HepG2 (cell line): Measurements from ENCODE around the gene LIF. TPM values are rescaled to one million over a fixed set of nuclear protein-coding genes. Genes with fewer than 3 reads are reported as not detected.

ENCODE experiments used
- ATAC-seq: fragments of 200-7000 bp; cut with Tn5 transposase; 3 replicates; pipeline ENCODE4 v1.9.1; 2020; ENCODE audit warnings: mild to moderate bottlenecking, moderate library complexity
- BruUV-seq: library from RNA; stranded (reverse); fragments of 400-500 nt; replicated peaks from 2 replicates; lab custom pipeline; 2021; lab: Mats Ljungman, UMichigan
- CTCF ChIA-PET: fragments of 300-600 bp; formaldehyde crosslinking; extraction: SDS; loops from one replicate; lab custom pipeline; 2021; ENCODE audit warnings: low total read pairs, inconsistent platforms, low intra/inter-chr PET ratio; lab: Yijun Ruan, JAX
- POLR2A ChIA-PET: fragments of 350-600 bp; sonication (Branson Sonifier 250); formaldehyde crosslinking; loops from one replicate; lab custom pipeline; 2020; ENCODE audit warnings: antibody characterized with exemption, inconsistent platforms; lab: Yijun Ruan, JAX
- DNase-seq: peaks from one replicate; pipeline ENCODE4 v3.0.0-alpha.2; 2015; ENCODE audit warnings: low spot score
- FAIRE-seq: peaks from 3 replicates; lab custom pipeline; 2011; peaks lifted over from hg19 to GRCh38; lab: Jason Lieb, UNC
- H2AFZ ChIP-seq: one replicate; pipeline ENCODE4 v1.6.1; 2011; ENCODE audit warnings: low read length, inconsistent platforms
- H3K27ac ChIP-seq: fragments of 300-600 bp; 3 replicates; pipeline ENCODE4 v1.8.0; 2011; ENCODE audit warnings: mixed run types, mild to moderate bottlenecking, mixed read lengths, low read length, inconsistent platforms; ENCODE audit not compliant: insufficient read depth; ENCODE audit errors: extremely low read length
- H3K27me3 ChIP-seq, 2 experiments: fragments of 200-600 bp in 1 of 2; 2 replicates in 1 of 2; 3 replicates in 1 of 2; pipeline versions ENCODE4 v1.6.0 to v1.8.0; 2011; ENCODE audit warnings: low read length in 2 of 2, mild to moderate bottlenecking in 2 of 2, moderate library complexity in 2 of 2, inconsistent platforms in 1 of 2; ENCODE audit not compliant: insufficient read depth in 2 of 2, control insufficient read depth in 1 of 2
- H3K36me3 ChIP-seq, 2 experiments: fragments of 200-600 bp in 1 of 2; replicated peaks in 1 of 2; 2 replicates in 1 of 2; 3 replicates in 1 of 2; pipeline versions ENCODE4 v1.5.1 to v1.8.0; 2011; ENCODE audit warnings: low read length in 2 of 2, inconsistent platforms in 1 of 2; ENCODE audit not compliant: insufficient read depth in 2 of 2, control insufficient read depth in 1 of 2
- H3K4me1 ChIP-seq: 2 replicates; pipeline ENCODE4 v1.5.1; 2012; ENCODE audit warnings: low read length, inconsistent platforms; ENCODE audit not compliant: insufficient read depth
- H3K4me2 ChIP-seq: 2 replicates; pipeline ENCODE4 v1.6.0; 2011; ENCODE audit warnings: low read depth, low read length, inconsistent platforms
- H3K4me3 ChIP-seq, 3 experiments: fragments of 200-600 bp in 1 of 3; sonication (generic), shearing (Covaris generic) in 1 of 3; replicated peaks in 1 of 3; 2 replicates each; pipeline ENCODE4 v1.5.1; 2011 to 2016; ENCODE audit warnings: low read length in 3 of 3, inconsistent platforms in 2 of 3, low read depth in 2 of 3, mild to moderate bottlenecking in 2 of 3, control low read depth in 1 of 3, mixed read lengths in 1 of 3; ENCODE audit not compliant: insufficient read depth in 1 of 3
- H3K79me2 ChIP-seq: one replicate; pipeline ENCODE4 v1.6.1; 2011; ENCODE audit warnings: low read length, inconsistent platforms; ENCODE audit not compliant: insufficient read depth
- H3K9ac ChIP-seq: 2 replicates; pipeline ENCODE4 v1.6.0; 2011; ENCODE audit warnings: mild to moderate bottlenecking, low read depth, low read length, inconsistent platforms; ENCODE audit not compliant: insufficient read depth
- H3K9me3 ChIP-seq: 2 replicates; pipeline ENCODE4 v1.5.1; 2012; ENCODE audit warnings: mild to moderate bottlenecking, low read length
- H4K20me1 ChIP-seq: 2 replicates; pipeline ENCODE4 v1.6.0; 2011; ENCODE audit warnings: inconsistent platforms, mild to moderate bottlenecking, low read length, moderate library complexity; ENCODE audit not compliant: insufficient read depth
- CBX1 ChIP-seq: IDR thresholded peaks from one replicate; pipeline ENCODE4 v1.6.1; 2016; ENCODE audit warnings: antibody characterized with exemption, low read depth
- DNMT3B ChIP-seq: conservative IDR thresholded peaks from 2 replicates; pipeline ENCODE4 v1.6.1; 2016; ENCODE audit warnings: missing biosample characterization, control low read depth
- EHMT2 ChIP-seq: fragments of 200-600 bp; sonication (generic); IDR thresholded peaks from 2 replicates; pipeline ENCODE4 v1.7.0; 2017; ENCODE audit warnings: antibody characterized with exemption, low read depth, low read length, borderline replicate concordance
- HNRNPK ChIP-seq: fragments of 200-400 bp; formaldehyde crosslinking; IDR thresholded peaks from 2 replicates; pipeline ENCODE4 v1.6.1; 2018; ENCODE audit warnings: low read length, low read depth, moderate library complexity, mild to moderate bottlenecking; ENCODE audit not compliant: poor library complexity, severe bottlenecking
- IKZF1 ChIP-seq: fragments of 450-650 bp; IDR thresholded peaks from 2 replicates; pipeline ENCODE4 v1.7.1; 2016
- RFXAP ChIP-seq: sonication (generic); formaldehyde crosslinking; IDR thresholded peaks from 2 replicates; pipeline ENCODE4 v1.4.0; 2020; ENCODE audit warnings: missing genetic modification reagents, borderline replicate concordance
- SMC3 ChIP-seq: IDR thresholded peaks from 2 replicates; pipeline ENCODE4 v1.6.1; 2011; ENCODE audit warnings: low read length, improper control_type of control experiment
- SP140L ChIP-seq: sonication (generic); formaldehyde crosslinking; IDR thresholded peaks from 2 replicates; pipeline ENCODE4 v1.4.0; 2020; ENCODE audit warnings: missing genetic modification reagents, borderline replicate concordance
- ZNF207 ChIP-seq: fragments of 450-650 bp; IDR thresholded peaks from 2 replicates; pipeline ENCODE4 v1.6.1; 2016; ENCODE audit warnings: antibody characterized with exemption, borderline replicate concordance
- ZNF749 ChIP-seq: sonication (generic); formaldehyde crosslinking; IDR thresholded peaks from 2 replicates; pipeline ENCODE4 v1.8.0; 2022; ENCODE audit warnings: mild to moderate bottlenecking, missing genetic modification reagents, moderate library complexity, borderline replicate concordance
- ZSCAN20 ChIP-seq: sonication (generic); formaldehyde crosslinking; IDR thresholded peaks from 2 replicates; pipeline ENCODE4 v1.4.0; 2020; ENCODE audit warnings: missing genetic modification reagents, mild to moderate bottlenecking, borderline replicate concordance
- WGBS: methylation state at CpG from one replicate; pipeline ENCODE4 v1.1.6; 2017; ENCODE audit warnings: low lambda C conversion rate; 5-methylcytosine and 5-hydroxymethylcytosine counted together
- in situ Hi-C: cut with HindIII; loops from 2 replicates; pipeline ENCODE4 v1.10.0; 2017; ENCODE audit warnings: low pct_unique_long_range_greater_than_20kb; ENCODE audit not compliant: extremely low pct_ligation_motif_present
- intact Hi-C: fragments of 100-400 bp; cut with micrococcal nuclease; formaldehyde crosslinking; loops from one replicate; pipeline ENCODE4 v1.10.0; 2022; ENCODE audit not compliant: unreplicated experiment
- polyA plus RNA-seq, 8 experiments: library from polyadenylated mRNA; depleted of rRNA in 3 of 8; stranded (reverse) in 7 of 8; unstranded in 1 of 8; fragments of >200 nt; fragmentation: Illumina TruSeq in 4 of 8; extraction: Trizol in 4 of 8; gene quantifications; 2 replicates each; pipeline versions ENCODE4 v1.2.1 to v1.2.3, GENCODE V29; 2011 to 2016; ENCODE audit warnings: low read depth in 4 of 8, missing spikeins in 1 of 8, mixed read lengths in 1 of 8; ENCODE audit not compliant: insufficient read depth in 1 of 8
- total RNA-seq, 5 experiments: library from RNA; depleted of rRNA; stranded (reverse); fragments of >200 nt; fragmentation: Illumina TruSeq; extraction: Trizol; gene quantifications; 2 replicates each; pipeline ENCODE4 v1.2.3, GENCODE V29; 2016; ENCODE audit warnings: low read depth in 1 of 5
- TF ChIP-seq, protein P1 (sequence below): sonication (generic); formaldehyde crosslinking; IDR thresholded peaks from 2 replicates; pipeline ENCODE4 v1.5.1; 2020; ENCODE audit warnings: missing genetic modification reagents, mild to moderate bottlenecking, borderline replicate concordance
- TF ChIP-seq, protein P2 (sequence below): sonication (generic); formaldehyde crosslinking; IDR thresholded peaks from 2 replicates; pipeline ENCODE4 v1.4.0; 2020; ENCODE audit warnings: missing genetic modification reagents, mild to moderate bottlenecking, borderline replicate concordance
- TF ChIP-seq, protein P3 (sequence below): sonication (generic); formaldehyde crosslinking; IDR thresholded peaks from 2 replicates; pipeline ENCODE4 v1.5.1; 2020; ENCODE audit warnings: missing genetic modification reagents, mild to moderate bottlenecking, borderline replicate concordance
- TF ChIP-seq, protein P4 (sequence below): sonication (generic); formaldehyde crosslinking; IDR thresholded peaks from 2 replicates; pipeline ENCODE4 v1.5.0; 2020; ENCODE audit warnings: missing genetic modification reagents
- TF ChIP-seq, protein P5 (sequence below): sonication (generic); formaldehyde crosslinking; IDR thresholded peaks from 2 replicates; pipeline ENCODE4 v1.4.0; 2020; ENCODE audit warnings: mild to moderate bottlenecking, missing genetic modification reagents, borderline replicate concordance

The LIF gene
- total and polyA plus RNA-seq, 2 of the 13 experiments (the other 11 are each of a cell fraction or from before 2014, with no cell fraction given): 3.6 to 8.5 TPM

DNA sequence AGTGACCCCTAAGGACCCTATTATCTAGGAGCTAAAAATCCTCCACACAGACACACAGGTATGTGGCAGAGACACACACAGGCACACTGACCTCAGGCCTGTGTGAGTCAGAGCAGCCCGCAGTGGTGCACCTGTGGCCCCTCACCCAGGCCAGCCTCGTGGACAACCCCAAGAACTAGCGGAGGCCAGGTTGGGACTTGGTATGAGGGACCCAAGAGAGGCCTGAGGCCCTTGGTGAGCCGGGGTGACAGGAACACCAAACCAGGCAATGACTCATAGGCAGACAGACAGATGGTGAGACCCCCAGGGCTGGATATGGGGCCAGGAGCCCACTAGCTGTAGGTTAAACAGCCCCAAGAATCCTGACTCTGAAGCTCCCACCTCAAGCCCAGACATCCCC, 36.8 kb upstream of the LIF start (continued):
- TF ChIP-seq, protein P1, sequence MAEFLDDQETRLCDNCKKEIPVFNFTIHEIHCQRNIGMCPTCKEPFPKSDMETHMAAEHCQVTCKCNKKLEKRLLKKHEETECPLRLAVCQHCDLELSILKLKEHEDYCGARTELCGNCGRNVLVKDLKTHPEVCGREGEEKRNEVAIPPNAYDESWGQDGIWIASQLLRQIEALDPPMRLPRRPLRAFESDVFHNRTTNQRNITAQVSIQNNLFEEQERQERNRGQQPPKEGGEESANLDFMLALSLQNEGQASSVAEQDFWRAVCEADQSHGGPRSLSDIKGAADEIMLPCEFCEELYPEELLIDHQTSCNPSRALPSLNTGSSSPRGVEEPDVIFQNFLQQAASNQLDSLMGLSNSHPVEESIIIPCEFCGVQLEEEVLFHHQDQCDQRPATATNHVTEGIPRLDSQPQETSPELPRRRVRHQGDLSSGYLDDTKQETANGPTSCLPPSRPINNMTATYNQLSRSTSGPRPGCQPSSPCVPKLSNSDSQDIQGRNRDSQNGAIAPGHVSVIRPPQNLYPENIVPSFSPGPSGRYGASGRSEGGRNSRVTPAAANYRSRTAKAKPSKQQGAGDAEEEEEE (CRISPR knock-in tag): no peak
- no peak for TF ChIP-seq RFXAP (CRISPR knock-in tag)
- TF ChIP-seq HNRNPK: no peak
- TF ChIP-seq SMC3: no peak
- no peak for TF ChIP-seq ZNF749 (CRISPR knock-in tag)
- no peak for TF ChIP-seq CBX1
- TF ChIP-seq, protein P2, sequence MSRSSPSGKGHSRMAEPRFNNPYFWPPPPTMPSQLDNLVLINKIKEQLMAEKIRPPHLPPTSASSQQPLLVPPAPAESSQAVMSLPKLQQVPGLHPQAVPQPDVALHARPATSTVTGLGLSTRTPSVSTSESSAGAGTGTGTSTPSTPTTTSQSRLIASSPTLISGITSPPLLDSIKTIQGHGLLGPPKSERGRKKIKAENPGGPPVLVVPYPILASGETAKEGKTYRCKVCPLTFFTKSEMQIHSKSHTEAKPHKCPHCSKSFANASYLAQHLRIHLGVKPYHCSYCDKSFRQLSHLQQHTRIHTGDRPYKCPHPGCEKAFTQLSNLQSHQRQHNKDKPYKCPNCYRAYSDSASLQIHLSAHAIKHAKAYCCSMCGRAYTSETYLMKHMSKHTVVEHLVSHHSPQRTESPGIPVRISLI (CRISPR knock-in tag): no peak

DNA sequence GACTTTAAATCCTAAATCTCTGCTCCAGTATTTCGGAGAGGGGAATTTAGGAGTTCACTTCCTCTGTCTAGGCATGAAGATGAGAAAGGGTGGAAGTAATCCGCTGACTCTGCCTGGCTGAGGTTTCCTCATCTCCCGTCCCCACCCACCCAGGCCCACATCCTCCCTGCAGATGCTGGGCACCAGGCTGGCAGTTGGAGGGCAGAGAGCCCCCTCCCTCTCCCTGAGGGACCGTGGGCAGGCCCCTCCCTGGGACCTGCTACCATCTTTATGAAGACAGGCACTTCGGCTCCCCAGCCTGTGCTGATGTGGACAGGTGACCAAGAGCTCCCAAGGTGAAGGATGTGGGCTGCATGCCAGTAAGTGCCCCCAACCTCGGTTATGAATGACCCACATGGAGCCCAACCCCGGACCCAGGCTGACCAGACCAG, 36.1 kb upstream of the LIF start:
- in situ Hi-C loops: no loop called here
- intact Hi-C loops: no loop called here
- H3K4me1 ChIP-seq: peaks cover 10% of the 10 kb centered on the region; the same call in 1 of the 2 replicates
- no peak for TF ChIP-seq SP140L
- TF ChIP-seq DNMT3B (CRISPR knock-in tag): no peak
- TF ChIP-seq, protein P3, sequence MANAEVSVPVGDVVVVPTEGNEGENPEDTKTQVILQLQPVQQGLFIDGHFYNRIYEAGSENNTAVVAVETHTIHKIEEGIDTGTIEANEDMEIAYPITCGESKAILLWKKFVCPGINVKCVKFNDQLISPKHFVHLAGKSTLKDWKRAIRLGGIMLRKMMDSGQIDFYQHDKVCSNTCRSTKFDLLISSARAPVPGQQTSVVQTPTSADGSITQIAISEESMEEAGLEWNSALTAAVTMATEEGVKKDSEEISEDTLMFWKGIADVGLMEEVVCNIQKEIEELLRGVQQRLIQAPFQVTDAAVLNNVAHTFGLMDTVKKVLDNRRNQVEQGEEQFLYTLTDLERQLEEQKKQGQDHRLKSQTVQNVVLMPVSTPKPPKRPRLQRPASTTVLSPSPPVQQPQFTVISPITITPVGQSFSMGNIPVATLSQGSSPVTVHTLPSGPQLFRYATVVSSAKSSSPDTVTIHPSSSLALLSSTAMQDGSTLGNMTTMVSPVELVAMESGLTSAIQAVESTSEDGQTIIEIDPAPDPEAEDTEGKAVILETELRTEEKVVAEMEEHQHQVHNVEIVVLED: no peak
- TF ChIP-seq EHMT2: no peak
- no peak for TF ChIP-seq ZNF207
- TF ChIP-seq, protein P4, sequence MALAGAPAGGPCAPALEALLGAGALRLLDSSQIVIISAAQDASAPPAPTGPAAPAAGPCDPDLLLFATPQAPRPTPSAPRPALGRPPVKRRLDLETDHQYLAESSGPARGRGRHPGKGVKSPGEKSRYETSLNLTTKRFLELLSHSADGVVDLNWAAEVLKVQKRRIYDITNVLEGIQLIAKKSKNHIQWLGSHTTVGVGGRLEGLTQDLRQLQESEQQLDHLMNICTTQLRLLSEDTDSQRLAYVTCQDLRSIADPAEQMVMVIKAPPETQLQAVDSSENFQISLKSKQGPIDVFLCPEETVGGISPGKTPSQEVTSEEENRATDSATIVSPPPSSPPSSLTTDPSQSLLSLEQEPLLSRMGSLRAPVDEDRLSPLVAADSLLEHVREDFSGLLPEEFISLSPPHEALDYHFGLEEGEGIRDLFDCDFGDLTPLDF (CRISPR knock-in tag): no peak
- TF ChIP-seq, protein P5, sequence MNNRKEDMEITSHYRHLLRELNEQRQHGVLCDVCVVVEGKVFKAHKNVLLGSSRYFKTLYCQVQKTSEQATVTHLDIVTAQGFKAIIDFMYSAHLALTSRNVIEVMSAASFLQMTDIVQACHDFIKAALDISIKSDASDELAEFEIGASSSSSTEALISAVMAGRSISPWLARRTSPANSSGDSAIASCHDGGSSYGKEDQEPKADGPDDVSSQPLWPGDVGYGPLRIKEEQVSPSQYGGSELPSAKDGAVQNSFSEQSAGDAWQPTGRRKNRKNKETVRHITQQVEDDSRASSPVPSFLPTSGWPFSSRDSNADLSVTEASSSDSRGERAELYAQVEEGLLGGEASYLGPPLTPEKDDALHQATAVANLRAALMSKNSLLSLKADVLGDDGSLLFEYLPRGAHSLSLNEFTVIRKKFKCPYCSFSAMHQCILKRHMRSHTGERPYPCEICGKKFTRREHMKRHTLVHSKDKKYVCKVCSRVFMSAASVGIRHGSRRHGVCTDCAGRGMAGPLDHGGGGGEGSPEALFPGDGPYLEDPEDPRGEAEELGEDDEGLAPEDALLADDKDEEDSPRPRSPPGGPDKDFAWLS (CRISPR knock-in tag): no peak
- TF ChIP-seq IKZF1: no peak
- TF ChIP-seq ZSCAN20: no peak

More for the DNA sequence above, 36.1 kb upstream of the LIF start:
- FAIRE-seq (no peak), DNase-seq (no peak), ATAC-seq (no peak)
- Histone ChIP-seq H3K27me3 (0 out of 5 replicates have a peak, but pooled peaks cover 0 to 3% of the 10 kb centered on the region in 2 experiments), H3K79me2 (no peaks in the 10 kb centered on the region), H3K4me2 (no peak overlapping the region), H3K36me3 (no peaks in the 10 kb centered on the region), H3K27ac (no peak overlapping the region), H3K9ac (no peak overlapping the region), H4K20me1 (no peaks in the 10 kb centered on the region), H3K9me3 (no peaks in the 10 kb centered on the region), H2AFZ (no peak overlapping the region), H3K4me3 (no peak overlapping the region)
- POLR2A ChIA-PET: no interaction called here
- BruUV-seq: no TSS peak
- WGBS: 59% methylated on average over 3 of the region's 7 CpGs
- CTCF ChIA-PET: no interaction called here
